Tibial artery (tissue), 4 donors: ENCODE measurements around the gene PSKH1.

ENCODE experiments used
- DNase-seq, 2 donors: peaks; one replicate each; pipeline ENCODE4 v3.0.0-alpha.2; 2019
- H3K27ac ChIP-seq, 2 donors: fragments of 200-600 bp; sonication (generic) in 1 of 2; 1 replicate in 1 of 2; 2 replicates in 1 of 2; pipeline ENCODE4 v1.5.1; 2018 to 2019; ENCODE audit warnings: mild to moderate bottlenecking in 1 of 2
- H3K27me3 ChIP-seq, 2 donors: fragments of 200-600 bp; sonication (generic) in 1 of 2; one replicate each; pipeline versions ENCODE4 v1.5.1 to v1.6.0; 2016 to 2019
- H3K36me3 ChIP-seq, 3 donors: fragments of 200-600 bp; sonication (generic) in 2 of 3; one replicate each; pipeline ENCODE4 v1.5.1; 2016 to 2019; ENCODE audit warnings: mild to moderate bottlenecking in 2 of 3
- H3K4me1 ChIP-seq, 4 donors: fragments of 200-600 bp; sonication (generic) in 2 of 4; 1 replicate in 3 of 4; 2 replicates in 1 of 4; pipeline ENCODE4 v1.5.1; 2016 to 2019
- H3K4me3 ChIP-seq, 2 donors: fragments of 200-600 bp; sonication (generic) in 1 of 2; 1 replicate in 1 of 2; 2 replicates in 1 of 2; pipeline ENCODE4 v1.5.1; 2018 to 2019; ENCODE audit warnings: mild to moderate bottlenecking in 2 of 2
- H3K9me3 ChIP-seq, 3 donors: fragments of 200-600 bp; sonication (generic) in 1 of 3; one replicate each; pipeline ENCODE4 v1.5.1; 2016 to 2019
- CTCF ChIP-seq, 2 experiments: fragments of 200-600 bp in 1 of 2; fragments of 450-650 bp in 1 of 2; IDR thresholded peaks; one replicate each; pipeline ENCODE4 v1.5.1; 2017 to 2019; ENCODE audit warnings: antibody characterized with exemption in 2 of 2, mild to moderate bottlenecking in 1 of 2, moderate library complexity in 1 of 2
- intact Hi-C: fragments of 100-400 bp; cut with DNase I; formaldehyde crosslinking; loops from one replicate; pipeline ENCODE4 v1.15.0; 2023; ENCODE audit warnings: low total_unique reads

PSKH1 gene

GRCh38 chr16:67846320-67847063 is 46.6 kb upstream of the PSKH1 start, which contains the start of gene NUTF2:
TSS of gene NUTF2 (plus strand) at chr16:67846933. CDS start at chr16:67865131, 18,198 bp downstream.
- H3K4me1 ChIP-seq, result peaks cover 11 to 68% (median 49%) of the 10 kb centered on the region in 4 donors
- intact Hi-C loops, result no loop called here
- peak within 1 kb of the TSS; percentile 97 to 99 for H3K27ac ChIP-seq
- H3K4me3 ChIP-seq, result peak within 1 kb of the TSS; percentile 73 to 80
- peak in 1 of 2 experiments; percentile 5 for TF ChIP-seq CTCF (IDR thresholded peaks at IDR 0.05)
- H3K9me3 ChIP-seq, result no peaks in the 10 kb centered on the region
- DNase-seq, result peak; percentile 96 to 97
- H3K36me3 ChIP-seq, result no peaks in the 10 kb centered on the region
- H3K27me3 ChIP-seq, result no peaks in the 10 kb centered on the region

DNA sequence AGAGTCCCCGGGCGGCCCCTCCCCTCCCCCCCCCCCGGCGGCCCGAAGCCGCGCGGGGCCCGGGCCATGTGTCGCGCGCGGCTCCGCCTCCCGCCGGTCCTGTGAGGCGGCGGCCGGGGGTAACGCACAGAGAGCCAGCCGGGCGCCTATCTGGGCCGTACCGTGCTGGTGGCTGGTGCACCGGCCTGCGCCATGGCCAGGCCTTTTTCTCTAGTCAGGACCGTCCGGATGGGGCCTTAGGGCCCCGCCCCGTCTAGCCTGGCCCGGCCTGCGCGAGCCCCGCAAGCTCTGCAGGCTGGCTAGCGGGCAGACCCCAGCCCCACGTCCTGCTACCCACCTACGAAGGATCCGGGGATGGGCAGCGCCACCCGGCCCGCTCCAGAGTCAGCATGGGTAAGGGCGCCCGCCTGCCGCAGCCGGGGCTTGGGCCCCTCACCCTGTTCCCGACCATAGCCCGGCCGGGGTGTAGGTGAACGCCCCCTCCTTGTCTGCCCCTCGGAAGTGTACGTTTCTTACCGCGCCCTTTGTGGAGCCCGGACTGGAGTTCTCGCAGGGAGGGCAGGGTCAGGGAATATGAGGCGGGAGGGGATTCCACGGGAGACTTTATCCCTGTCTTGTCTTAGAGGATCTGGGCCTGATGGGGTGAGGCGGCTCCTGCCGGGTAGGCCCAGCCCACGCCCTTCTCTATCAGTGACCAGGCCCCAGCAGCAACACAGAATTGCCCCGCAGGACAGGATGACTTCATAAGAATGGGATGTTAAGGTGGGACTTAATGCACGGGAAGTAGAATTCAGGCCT is 45.8 kb upstream of the PSKH1 start, which contains the start of gene CENPT:
Gene CENPT (minus strand): TSS at position 630 of the 798 bp plus-strand sequence. CDS start 13,834 bp downstream, outside the sequence.
- Histone ChIP-seq H3K36me3 (no peaks in the 10 kb centered on the region), H3K4me1 (peaks cover 7 to 66% (median 48%) of the 10 kb centered on the region in 4 donors), H3K27ac (peak within 1 kb of the TSS; percentile 97 to 99), H3K27me3 (no peaks in the 10 kb centered on the region), H3K4me3 (peak within 1 kb of the TSS; percentile 73 to 80), H3K9me3 (no peaks in the 10 kb centered on the region)
- intact Hi-C loops, result no loop called here
- TF ChIP-seq CTCF (IDR thresholded peaks at IDR 0.05), result no peak
- peak in 1 of 2 donors; percentile 70 for DNase-seq

DNA sequence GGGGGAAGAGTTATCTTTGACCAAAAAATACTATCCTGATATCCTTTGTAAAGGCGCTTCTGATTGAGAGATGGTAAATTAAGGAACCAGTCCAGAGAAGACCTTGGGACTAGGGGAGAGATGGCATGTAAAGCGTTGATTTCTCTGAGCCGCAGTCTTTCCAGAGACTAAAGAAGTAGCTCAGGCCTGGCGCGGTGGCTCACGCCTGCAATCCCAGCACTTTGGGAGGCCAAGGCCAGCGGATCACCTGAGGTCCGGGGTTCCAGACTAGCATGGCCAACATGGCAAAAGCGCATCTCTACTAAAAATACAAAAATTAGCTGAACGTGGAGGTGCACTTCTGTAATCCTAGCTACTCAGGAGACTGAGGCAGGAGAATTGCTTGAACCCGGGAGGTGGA is 44.9 kb upstream of the PSKH1 start:
- H3K36me3 ChIP-seq, result no peaks in the 10 kb centered on the region
- H3K27ac ChIP-seq, result peak overlapping the region; percentile 97 to 99
- peaks cover 7 to 64% (median 47%) of the 10 kb centered on the region in 4 donors for H3K4me1 ChIP-seq
- TF ChIP-seq CTCF (IDR thresholded peaks at IDR 0.05), result no peak
- no peaks in the 10 kb centered on the region for H3K9me3 ChIP-seq
- peak overlapping the region; percentile 73 to 80 for H3K4me3 ChIP-seq
- DNase-seq, result no peak
- H3K27me3 ChIP-seq, result no peaks in the 10 kb centered on the region
- intact Hi-C loops, result no loop called here

DNA sequence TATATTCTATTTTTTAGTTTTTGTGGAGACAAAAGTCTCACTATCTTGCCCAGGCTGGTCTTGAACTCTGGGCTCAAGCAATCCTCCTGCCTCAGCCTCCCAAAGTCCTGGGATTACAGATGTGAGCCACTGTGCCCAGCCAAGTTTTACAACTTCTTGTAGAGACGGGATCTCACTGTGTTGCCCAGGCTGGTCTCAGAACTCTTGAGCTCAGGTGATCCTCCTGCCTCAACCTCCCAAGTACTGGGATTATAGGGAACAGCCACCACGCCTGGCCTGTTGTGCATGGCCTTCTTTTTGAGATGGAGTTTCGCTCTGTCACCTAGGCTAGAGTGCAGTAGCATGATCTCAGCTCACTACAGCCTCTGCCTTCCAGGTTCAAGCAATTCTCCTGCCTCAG is 39.4 kb upstream of the PSKH1 start:
- H3K27ac ChIP-seq, result no peak overlapping the region
- no peak for TF ChIP-seq CTCF (IDR thresholded peaks at IDR 0.05)
- intact Hi-C loops, result no loop called here
- DNase-seq, result no peak
- peaks cover 0 to 58% (median 37%) of the 10 kb centered on the region in 4 donors for H3K4me1 ChIP-seq
- no peak overlapping the region for H3K4me3 ChIP-seq
- H3K9me3 ChIP-seq, result no peaks in the 10 kb centered on the region
- no peaks in the 10 kb centered on the region for H3K27me3 ChIP-seq
- no peaks in the 10 kb centered on the region for H3K36me3 ChIP-seq

- H3K4me1 ChIP-seq, result peaks cover 0 to 52% (median 33%) of the 10 kb centered on the region in 4 donors
- no peak overlapping the region for H3K27ac ChIP-seq
- H3K36me3 ChIP-seq, result no peaks in the 10 kb centered on the region
- no peak for TF ChIP-seq CTCF (IDR thresholded peaks at IDR 0.05)
- no peaks in the 10 kb centered on the region for H3K27me3 ChIP-seq
- no peaks in the 10 kb centered on the region for H3K9me3 ChIP-seq
- DNase-seq, result no peak
- intact Hi-C loops, result no loop called here
- no peak overlapping the region for H3K4me3 ChIP-seq
Observed at GRCh38 chr16:67855789-67856188, 37.3 kb upstream of the PSKH1 start.
